ENCODE data around the gene LMBR1. TPM values are rescaled to one million over a fixed set of nuclear protein-coding genes. Genes with fewer than 3 reads are reported as not detected.
A peak's percentile ranks its signal among the peaks of the same experiment; 100 is the strongest.

LMBR1 gene
- total and polyA plus RNA-seq, 2 of the 4 experiments (the other 2 are of a cell fraction): 11.9 to 19.9 TPM

DNA sequence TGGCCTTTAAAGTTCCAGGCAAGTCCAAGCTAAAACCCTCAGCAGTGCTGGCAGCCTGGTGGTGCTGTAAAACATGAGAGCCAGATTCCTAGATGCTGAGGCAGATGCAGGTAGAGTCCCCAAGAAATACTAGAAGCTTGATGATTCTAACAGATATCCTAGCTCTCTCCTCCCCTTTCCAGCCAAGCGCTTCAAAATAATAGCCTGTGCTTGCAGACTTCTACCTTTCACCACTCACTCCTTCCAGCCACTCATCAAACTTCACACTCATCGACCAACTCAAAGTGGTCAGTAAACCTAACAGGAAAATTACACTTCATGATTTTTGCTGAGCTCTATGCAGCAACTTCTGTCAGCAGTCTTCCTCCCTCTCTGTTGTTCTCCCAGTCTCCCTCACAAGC, 50.2 kb downstream of the LMBR1 start:
- H3K36me3 ChIP-seq (ENCODE audit: control insufficient read depth, insufficient read depth, low read length): no peaks in the 10 kb centered on the region
- ATAC-seq (ENCODE audit: low read depth) (no peak), DNase-seq (no peak)
- ChIA-PET POLR2A (ENCODE audit: unreplicated experiment) (interaction anchor here (0.7 kb wide), 1 partner anchor 19 kb away, joined by 3 read pairs; no protein-coding TSS in a partner anchor), CTCF (interaction anchor here (1.0 kb wide), 1 partner anchor 11 kb away, joined by 3 read pairs; no protein-coding TSS in a partner anchor)
- no peak overlapping the region for H4K5ac ChIP-seq (ENCODE audit: low read depth, low read length)
- no peak overlapping the region for H4K8ac ChIP-seq (ENCODE audit: low read depth in 2 of 2, low read length in 2 of 2)
- H3K27ac ChIP-seq (ENCODE audit: insufficient read depth, low read length): no peak overlapping the region
- no peak overlapping the region for H3K23ac ChIP-seq (ENCODE audit: low read depth, low read length)
- dilution Hi-C loops (cut with HindIII; ENCODE audit: low sequenced_read_pairs, unreplicated experiment) (no loop called here), in situ Hi-C loops (cut with MboI; ENCODE audit: low sequenced_read_pairs) (no loop called here), intact Hi-C loops (cut with micrococcal nuclease) (no loop called here)
- WGBS, 2 experiments (ENCODE audit: extremely low coverage in 2 of 2, insufficient read length in 1 of 2): 50% methylated on average over 1 of the region's 2 CpGs; no CpG with 5 or more reads in 1 of the 2 experiments
- no TSS peak for BruUV-seq (replicated peaks)
- H3K4me2 ChIP-seq (ENCODE audit: low read depth, low read length): no peak overlapping the region
- H3K9me1 ChIP-seq (ENCODE audit: insufficient read depth, low read length): peaks cover 6% of the 10 kb centered on the region; the same call in 1 of the 2 replicates
- H2AFZ ChIP-seq (replicated peaks; ENCODE audit: low read length, poor library complexity): no peak overlapping the region
- no peak overlapping the region for H3K18ac ChIP-seq (ENCODE audit: low read depth, low read length)
- no peak overlapping the region for H2BK15ac ChIP-seq (ENCODE audit: low read depth, low read length)
- no peak overlapping the region for H2BK5ac ChIP-seq (ENCODE audit: low read depth, low read length, poor library complexity, severe bottlenecking)
- no peak overlapping the region for H2BK20ac ChIP-seq (ENCODE audit: low read depth, low read length)
- H3K27me3 ChIP-seq (ENCODE audit: control insufficient read depth, insufficient read depth, low read length): no peaks in the 10 kb centered on the region
- no peaks in the 10 kb centered on the region for H3K9me3 ChIP-seq (ENCODE audit: control insufficient read depth, insufficient read depth, low read length)
- no peak overlapping the region for H3K9ac ChIP-seq (ENCODE audit: low read depth, low read length)
- no peak overlapping the region for H2BK120ac ChIP-seq (ENCODE audit: low read depth, low read length)
- H3K14ac ChIP-seq (replicated peaks; ENCODE audit: low read depth, low read length): no peak overlapping the region
- H4K20me1 ChIP-seq (ENCODE audit: insufficient read depth, low read length): 0 out of 2 replicates have a peak, but pooled peaks cover 7% of the 10 kb centered on the region
- no peak overlapping the region for H3K4me3 ChIP-seq (ENCODE audit: insufficient read depth, low read depth, low read length)
- peaks cover 7% of the 10 kb centered on the region for H3K4me1 ChIP-seq (ENCODE audit: control insufficient read depth, insufficient read depth, low read length)
- H2AK9ac ChIP-seq (replicated peaks; ENCODE audit: low read depth, low read length, poor library complexity): peak overlapping the region; percentile 15
- H3K4ac ChIP-seq (ENCODE audit: low read depth, low read length): no peak overlapping the region
- no peak overlapping the region for H2AK5ac ChIP-seq (ENCODE audit: low read depth, low read length)
- no peak for TF ChIP-seq NFE2L2 (IDR thresholded peaks at IDR 0.05; ENCODE audit: low read depth, low read length)
- no peak for TF ChIP-seq CEBPB (IDR thresholded peaks at IDR 0.05; ENCODE audit: low read depth, low read length)
- TF ChIP-seq POLR2A (IDR thresholded peaks at IDR 0.05; ENCODE audit: low read depth, low read length): no peak
- TF ChIP-seq BHLHE40 (IDR thresholded peaks at IDR 0.05; ENCODE audit: low read depth, low read length): no peak
- TF ChIP-seq, protein P1, sequence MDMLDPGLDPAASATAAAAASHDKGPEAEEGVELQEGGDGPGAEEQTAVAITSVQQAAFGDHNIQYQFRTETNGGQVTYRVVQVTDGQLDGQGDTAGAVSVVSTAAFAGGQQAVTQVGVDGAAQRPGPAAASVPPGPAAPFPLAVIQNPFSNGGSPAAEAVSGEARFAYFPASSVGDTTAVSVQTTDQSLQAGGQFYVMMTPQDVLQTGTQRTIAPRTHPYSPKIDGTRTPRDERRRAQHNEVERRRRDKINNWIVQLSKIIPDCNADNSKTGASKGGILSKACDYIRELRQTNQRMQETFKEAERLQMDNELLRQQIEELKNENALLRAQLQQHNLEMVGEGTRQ (IDR thresholded peaks at IDR 0.05; ENCODE audit: low read depth, low read length): no peak
- no peak for TF ChIP-seq MAFK (IDR thresholded peaks at IDR 0.05; ENCODE audit: low read depth, low read length)
- TF ChIP-seq RAD21 (IDR thresholded peaks at IDR 0.05; ENCODE audit: low read length): no peak
- TF ChIP-seq MAZ (IDR thresholded peaks at IDR 0.05; ENCODE audit: borderline replicate concordance, low read depth, low read length): no peak
- TF ChIP-seq, protein P2, sequence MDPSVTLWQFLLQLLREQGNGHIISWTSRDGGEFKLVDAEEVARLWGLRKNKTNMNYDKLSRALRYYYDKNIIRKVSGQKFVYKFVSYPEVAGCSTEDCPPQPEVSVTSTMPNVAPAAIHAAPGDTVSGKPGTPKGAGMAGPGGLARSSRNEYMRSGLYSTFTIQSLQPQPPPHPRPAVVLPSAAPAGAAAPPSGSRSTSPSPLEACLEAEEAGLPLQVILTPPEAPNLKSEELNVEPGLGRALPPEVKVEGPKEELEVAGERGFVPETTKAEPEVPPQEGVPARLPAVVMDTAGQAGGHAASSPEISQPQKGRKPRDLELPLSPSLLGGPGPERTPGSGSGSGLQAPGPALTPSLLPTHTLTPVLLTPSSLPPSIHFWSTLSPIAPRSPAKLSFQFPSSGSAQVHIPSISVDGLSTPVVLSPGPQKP (IDR thresholded peaks at IDR 0.05; ENCODE audit: borderline replicate concordance, low read depth, low read length): no peak
- no peak for TF ChIP-seq RCOR1 (IDR thresholded peaks at IDR 0.05; ENCODE audit: insufficient replicate concordance, low read length)
- no peak for TF ChIP-seq SMC3 (IDR thresholded peaks at IDR 0.05; ENCODE audit: low read depth, low read length)
- TF ChIP-seq MXI1 (IDR thresholded peaks at IDR 0.05; ENCODE audit: borderline replicate concordance, low read depth, low read length): no peak
- TF ChIP-seq, protein P3, sequence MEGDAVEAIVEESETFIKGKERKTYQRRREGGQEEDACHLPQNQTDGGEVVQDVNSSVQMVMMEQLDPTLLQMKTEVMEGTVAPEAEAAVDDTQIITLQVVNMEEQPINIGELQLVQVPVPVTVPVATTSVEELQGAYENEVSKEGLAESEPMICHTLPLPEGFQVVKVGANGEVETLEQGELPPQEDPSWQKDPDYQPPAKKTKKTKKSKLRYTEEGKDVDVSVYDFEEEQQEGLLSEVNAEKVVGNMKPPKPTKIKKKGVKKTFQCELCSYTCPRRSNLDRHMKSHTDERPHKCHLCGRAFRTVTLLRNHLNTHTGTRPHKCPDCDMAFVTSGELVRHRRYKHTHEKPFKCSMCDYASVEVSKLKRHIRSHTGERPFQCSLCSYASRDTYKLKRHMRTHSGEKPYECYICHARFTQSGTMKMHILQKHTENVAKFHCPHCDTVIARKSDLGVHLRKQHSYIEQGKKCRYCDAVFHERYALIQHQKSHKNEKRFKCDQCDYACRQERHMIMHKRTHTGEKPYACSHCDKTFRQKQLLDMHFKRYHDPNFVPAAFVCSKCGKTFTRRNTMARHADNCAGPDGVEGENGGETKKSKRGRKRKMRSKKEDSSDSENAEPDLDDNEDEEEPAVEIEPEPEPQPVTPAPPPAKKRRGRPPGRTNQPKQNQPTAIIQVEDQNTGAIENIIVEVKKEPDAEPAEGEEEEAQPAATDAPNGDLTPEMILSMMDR (conservative IDR thresholded peaks at IDR 0.05; ENCODE audit: low read depth, low read length): no peak
- no peak for TF ChIP-seq RFX5 (IDR thresholded peaks at IDR 0.05; ENCODE audit: low read depth, low read length)
- no peak for TF ChIP-seq CHD1 (IDR thresholded peaks at IDR 0.05; ENCODE audit: low read depth, low read length)
- TF ChIP-seq FOS (IDR thresholded peaks at IDR 0.05; ENCODE audit: low read depth, low read length): no peak
- no peak overlapping the region for H3K56ac ChIP-seq (ENCODE audit: extremely low read depth, insufficient read depth, low read length)
- H4K91ac ChIP-seq (ENCODE audit: insufficient read depth, low read depth, low read length): no peak overlapping the region
- peaks cover 20 to 23% of the 10 kb centered on the region in 2 experiments for H3K79me1 ChIP-seq (ENCODE audit: low read depth in 1 of 2, low read length in 2 of 2)

Measured in IMR-90 (cell line).